ENCODE results near the gene HDAC1.

GRCh38 chr1:32330558-32331151, 38.8 kb downstream of the HDAC1 start:
- no peak for TF ChIP-seq EZH2 (IDR thresholded peaks at IDR 0.05; ENCODE audit: insufficient read depth, poor library complexity, severe bottlenecking)
- TF ChIP-seq EZH2phosphoT487 (IDR thresholded peaks at IDR 0.05; ENCODE audit: insufficient read depth, low read depth): no peak

Data from GM23248 (cell line).